ENCODE data around the gene PDGFA. TPM values are rescaled to one million over a fixed set of nuclear protein-coding genes. Genes with fewer than 3 reads are reported as not detected.

Gene PDGFA
- total and polyA plus RNA-seq, 9 donors = 3.7 to 35.5 (median 8.7) TPM

GRCh38 chr7:474605-475424, 44.8 kb downstream of the PDGFA start:
- peak in 1 of 5 donors; percentile 17 for DNase-seq
- WGBS, 3 donors = 86 to 89% (median 89%) methylated on average over 23 of the region's 23 CpGs
- intact Hi-C loops (cut with DNase I) = no loop called here
- Histone ChIP-seq H3K27ac (no peak overlapping the region), H3K4me1 (ENCODE audit: insufficient read depth) (peaks cover 8% of the 10 kb centered on the region), H3K9me3 (no peaks in the 10 kb centered on the region), H3K36me3 (no peaks in the 10 kb centered on the region), H3K27me3 (no peaks in the 10 kb centered on the region), H3K4me3 (no peak overlapping the region)
- no peak for TF ChIP-seq POLR2A (IDR thresholded peaks at IDR 0.05)
- TF ChIP-seq EP300 (IDR thresholded peaks at IDR 0.05) = no peak
- TF ChIP-seq CTCF (IDR thresholded peaks at IDR 0.05) = no peak

- intact Hi-C loops (cut with DNase I) = no loop called here
- no peaks in the 10 kb centered on the region for H3K27me3 ChIP-seq
- DNase-seq = peak in 1 of 5 donors; percentile 13
- 84 to 89% (median 86%) methylated on average over 14 of the region's 14 CpGs for WGBS, 3 donors
- H3K36me3 ChIP-seq = no peaks in the 10 kb centered on the region
- H3K27ac ChIP-seq = no peak overlapping the region
- no peaks in the 10 kb centered on the region for H3K9me3 ChIP-seq
- TF ChIP-seq POLR2A (IDR thresholded peaks at IDR 0.05) (no peak), EP300 (IDR thresholded peaks at IDR 0.05) (no peak)
- peaks cover 8% of the 10 kb centered on the region for H3K4me1 ChIP-seq (ENCODE audit: insufficient read depth)
- H3K4me3 ChIP-seq = no peak overlapping the region
These were observed 45.6 kb downstream of the PDGFA start for GRCh38 chr7:473870-474604.

GRCh38 chr7:473211-473734, 46.4 kb downstream of the PDGFA start:
- Histone ChIP-seq H3K27me3 (no peaks in the 10 kb centered on the region), H3K9me3 (no peaks in the 10 kb centered on the region), H3K36me3 (no peaks in the 10 kb centered on the region), H3K27ac (no peak overlapping the region), H3K4me3 (no peak overlapping the region), H3K4me1 (ENCODE audit: insufficient read depth) (peaks cover 8% of the 10 kb centered on the region)
- DNase-seq = peak in 3 of 5 donors; percentile 10 to 31 (median 11)
- 89 to 92% (median 90%) methylated on average over 17 to 18 of the region's 18 CpGs for WGBS, 3 donors
- intact Hi-C loops (cut with DNase I) = no loop called here
- TF ChIP-seq EP300 (IDR thresholded peaks at IDR 0.05) (no peak), CTCF (IDR thresholded peaks at IDR 0.05) (no peak), POLR2A (IDR thresholded peaks at IDR 0.05) (no peak)

- H3K27me3 ChIP-seq = no peaks in the 10 kb centered on the region
- peak in 2 of 5 donors; percentile 2 to 14 for DNase-seq
These were observed 47.0 kb downstream of the PDGFA start for GRCh38 chr7:472640-472957.

GRCh38 chr7:471866-472639, 47.6 kb downstream of the PDGFA start:
- TF ChIP-seq CTCF (IDR thresholded peaks at IDR 0.05) = no peak
- no peak for TF ChIP-seq POLR2A (IDR thresholded peaks at IDR 0.05)
- no peak for TF ChIP-seq EP300 (IDR thresholded peaks at IDR 0.05)
- intact Hi-C loops (cut with DNase I) = no loop called here
- Histone ChIP-seq H3K9me3 (no peaks in the 10 kb centered on the region), H3K4me1 (ENCODE audit: insufficient read depth) (peaks cover 8% of the 10 kb centered on the region), H3K27me3 (no peaks in the 10 kb centered on the region), H3K4me3 (no peak overlapping the region), H3K36me3 (no peaks in the 10 kb centered on the region), H3K27ac (peak overlapping the region; percentile 27 to 60)
- WGBS, 3 donors = 31 to 35% (median 34%) methylated on average over 26 of the region's 26 CpGs
- peak; percentile 76 to 84 (median 80) for DNase-seq

More at GRCh38 chr7:472640-472957, 47.0 kb downstream of the PDGFA start:
- WGBS, 3 donors = 97 to 99% (median 99%) methylated on average over 4 of the region's 4 CpGs
- Histone ChIP-seq H3K4me3 (no peak overlapping the region), H3K36me3 (no peaks in the 10 kb centered on the region), H3K4me1 (ENCODE audit: insufficient read depth) (peaks cover 8% of the 10 kb centered on the region), H3K27ac (no peak overlapping the region), H3K9me3 (no peaks in the 10 kb centered on the region)
- TF ChIP-seq EP300 (IDR thresholded peaks at IDR 0.05) (no peak), POLR2A (IDR thresholded peaks at IDR 0.05) (no peak)
- intact Hi-C loops (cut with DNase I) = no loop called here

Measured in ovary (tissue), 9 donors.